ENCODE data around the gene GGT6.
"Not testable (repeated sequence)": the region's sequence is repeated elsewhere in the genome, so short reads cannot be mapped to it uniquely, and the experiment has no call there.

GGT6 gene

DNA sequence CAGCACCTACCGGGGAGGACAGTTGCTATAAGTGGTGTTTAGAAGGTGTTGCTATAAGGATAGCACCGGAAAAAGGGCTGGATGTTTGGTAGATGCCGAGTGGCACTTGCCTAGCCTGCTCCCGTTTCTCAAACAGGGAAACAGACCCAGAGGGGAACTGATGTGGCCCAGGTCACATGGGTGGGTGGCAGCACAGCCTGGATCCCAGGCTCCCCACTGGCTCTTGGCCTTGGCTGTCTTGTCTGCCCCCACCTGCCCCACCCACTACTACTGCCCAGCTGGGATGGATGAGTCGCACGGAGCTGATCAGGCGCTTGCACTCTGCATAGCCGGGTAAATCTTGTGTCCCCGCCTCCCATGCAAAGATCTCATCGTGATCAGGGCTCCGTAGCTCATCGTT, 31.2 kb upstream of the GGT6 start:
- no peak for DNase-seq (ENCODE audit: low read depth)
- no peak overlapping the region for H3K4me3 ChIP-seq (ENCODE audit: low read length)
- TF ChIP-seq, protein P1, sequence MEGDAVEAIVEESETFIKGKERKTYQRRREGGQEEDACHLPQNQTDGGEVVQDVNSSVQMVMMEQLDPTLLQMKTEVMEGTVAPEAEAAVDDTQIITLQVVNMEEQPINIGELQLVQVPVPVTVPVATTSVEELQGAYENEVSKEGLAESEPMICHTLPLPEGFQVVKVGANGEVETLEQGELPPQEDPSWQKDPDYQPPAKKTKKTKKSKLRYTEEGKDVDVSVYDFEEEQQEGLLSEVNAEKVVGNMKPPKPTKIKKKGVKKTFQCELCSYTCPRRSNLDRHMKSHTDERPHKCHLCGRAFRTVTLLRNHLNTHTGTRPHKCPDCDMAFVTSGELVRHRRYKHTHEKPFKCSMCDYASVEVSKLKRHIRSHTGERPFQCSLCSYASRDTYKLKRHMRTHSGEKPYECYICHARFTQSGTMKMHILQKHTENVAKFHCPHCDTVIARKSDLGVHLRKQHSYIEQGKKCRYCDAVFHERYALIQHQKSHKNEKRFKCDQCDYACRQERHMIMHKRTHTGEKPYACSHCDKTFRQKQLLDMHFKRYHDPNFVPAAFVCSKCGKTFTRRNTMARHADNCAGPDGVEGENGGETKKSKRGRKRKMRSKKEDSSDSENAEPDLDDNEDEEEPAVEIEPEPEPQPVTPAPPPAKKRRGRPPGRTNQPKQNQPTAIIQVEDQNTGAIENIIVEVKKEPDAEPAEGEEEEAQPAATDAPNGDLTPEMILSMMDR (conservative IDR thresholded peaks at IDR 0.05; ENCODE audit: low read depth, low read length), result no peak

DNA sequence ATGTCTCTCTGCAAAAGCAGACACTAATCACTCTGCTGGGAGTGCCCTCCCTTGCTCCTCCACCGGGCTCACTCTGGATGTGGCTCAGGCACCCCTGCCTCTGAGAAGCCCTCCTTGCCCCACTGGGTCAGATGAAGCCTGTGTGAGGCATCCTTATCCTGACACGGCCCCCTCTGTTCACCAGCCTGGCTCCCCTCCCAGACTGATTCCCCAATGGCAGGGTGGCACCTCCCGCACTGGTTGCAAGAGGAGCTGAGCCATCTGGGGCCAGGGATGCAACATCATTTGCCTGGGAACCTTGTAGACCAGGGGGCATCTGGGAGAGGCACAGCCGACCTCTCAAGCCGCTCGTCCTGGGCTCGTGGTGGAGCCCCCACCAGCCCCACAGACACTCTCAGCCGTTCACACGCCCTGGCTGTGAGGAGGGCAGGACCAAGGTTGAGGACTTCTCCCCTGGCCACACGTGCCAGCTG, 30.6 kb upstream of the GGT6 start:
- TF ChIP-seq, protein P1 (conservative IDR thresholded peaks at IDR 0.05; ENCODE audit: low read depth, low read length), result no peak
- H3K4me3 ChIP-seq (ENCODE audit: low read length), result no peak overlapping the region
- DNase-seq (ENCODE audit: low read depth), result no peak

DNA sequence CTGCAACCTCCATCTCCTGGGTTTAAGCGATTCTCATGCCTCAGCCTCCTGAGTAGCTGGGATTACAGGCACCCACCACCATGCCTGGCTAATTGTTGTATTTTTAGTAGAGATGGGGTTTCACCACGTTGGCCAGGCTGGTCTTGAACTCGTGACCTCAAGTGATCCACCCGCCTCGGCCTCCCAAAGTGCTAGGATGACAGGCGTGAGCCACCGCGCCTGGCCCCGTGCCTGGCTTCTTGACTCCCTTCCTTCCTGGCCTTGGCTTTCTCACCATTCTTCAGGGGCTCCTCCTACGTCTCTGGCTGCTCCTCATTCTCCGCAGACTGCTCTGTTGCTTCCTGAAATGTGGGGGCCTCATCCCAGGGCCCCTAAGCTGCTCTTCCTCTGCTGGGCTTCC, 29.7 kb upstream of the GGT6 start:
- not testable (repeated sequence) for H3K4me3 ChIP-seq (ENCODE audit: low read length); DNase-seq (ENCODE audit: low read depth)

DNA sequence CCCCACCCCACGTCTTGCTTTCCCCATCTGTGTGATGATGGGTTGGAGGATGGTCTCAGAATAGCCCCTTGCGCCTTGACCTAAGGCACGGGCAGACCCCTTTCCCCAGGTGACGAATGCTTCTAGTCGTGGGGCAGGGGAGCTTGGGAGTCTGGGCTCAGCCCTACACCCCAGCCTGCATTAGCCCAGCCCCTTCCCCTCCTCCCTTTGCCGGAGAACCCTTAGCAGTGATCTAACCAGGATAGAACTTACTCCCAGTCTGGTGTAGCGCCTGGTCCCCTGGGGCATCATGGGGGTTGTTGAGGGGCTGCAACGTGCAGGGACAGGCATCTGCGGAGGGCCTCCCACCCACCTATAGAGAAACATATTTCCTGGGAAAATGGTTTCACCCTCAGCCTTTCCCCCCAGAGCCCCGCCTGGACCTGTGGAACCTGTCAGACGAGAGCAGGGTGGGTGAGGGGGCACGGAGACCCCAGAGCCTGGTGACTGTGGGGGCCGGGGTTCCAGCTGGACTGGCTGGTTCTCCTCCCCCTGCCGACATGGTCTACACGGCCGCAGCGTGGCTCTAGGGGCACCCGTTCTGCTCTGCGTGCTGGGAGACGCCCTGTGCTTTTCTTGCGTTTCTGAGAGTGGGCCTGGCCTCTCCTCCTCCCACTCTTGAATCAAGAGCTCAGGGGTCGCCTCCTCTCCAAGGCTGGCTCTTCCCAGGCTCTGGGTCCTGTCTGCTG, 28.7 kb upstream of the GGT6 start:
- no peak for DNase-seq (ENCODE audit: low read depth)
- no peak overlapping the region for H3K4me3 ChIP-seq (ENCODE audit: low read length)
- TF ChIP-seq, protein P1 (conservative IDR thresholded peaks at IDR 0.05; ENCODE audit: low read depth, low read length), result no peak

DNA sequence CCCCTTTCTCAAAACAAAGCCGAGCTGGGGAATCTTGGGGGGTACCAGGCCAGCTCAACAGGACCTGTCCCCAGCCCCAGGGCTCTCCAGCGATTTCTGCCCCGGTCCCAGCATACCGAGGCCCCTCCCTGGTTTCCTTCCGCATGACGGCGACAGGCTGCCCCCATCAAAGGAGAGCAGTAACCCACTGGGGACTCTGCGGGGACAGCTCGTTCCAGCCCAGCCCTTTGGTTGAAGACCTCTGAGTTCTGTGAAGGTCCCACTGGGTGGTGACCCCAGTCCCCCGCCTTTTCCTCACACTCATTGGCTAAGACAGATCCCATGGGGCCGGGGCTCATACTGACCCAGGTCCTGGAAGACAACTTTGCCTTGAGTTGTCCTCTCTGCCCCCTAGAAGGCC, 28.0 kb upstream of the GGT6 start:
- TF ChIP-seq, protein P1 (conservative IDR thresholded peaks at IDR 0.05; ENCODE audit: low read depth, low read length), result no peak
- H3K4me3 ChIP-seq (ENCODE audit: low read length), result no peak overlapping the region
- no peak for DNase-seq (ENCODE audit: low read depth)

DNA sequence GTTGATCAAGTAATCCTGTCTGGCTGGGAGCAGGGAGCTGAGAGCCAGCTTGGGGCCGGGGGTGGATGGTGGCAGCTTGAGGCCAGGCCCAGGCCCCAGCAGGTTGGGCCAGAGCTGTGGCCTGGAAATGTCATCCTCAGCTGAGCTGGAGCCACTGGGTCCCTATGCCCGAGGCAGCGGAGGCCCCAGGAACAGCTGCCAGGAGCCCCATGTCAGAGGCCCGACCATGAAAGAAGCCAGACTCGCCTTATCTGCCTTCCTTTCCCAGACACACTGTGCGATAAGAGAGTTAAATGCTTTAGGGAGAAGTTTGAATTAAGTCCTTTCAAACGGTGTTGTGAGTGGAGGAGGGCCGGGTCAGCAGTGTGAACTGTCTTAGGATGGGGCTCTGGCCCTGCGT, 27.4 kb upstream of the GGT6 start:
- no peak overlapping the region for H3K4me3 ChIP-seq (ENCODE audit: low read length)
- TF ChIP-seq, protein P1 (conservative IDR thresholded peaks at IDR 0.05; ENCODE audit: low read depth, low read length), result no peak
- DNase-seq (ENCODE audit: low read depth), result no peak

DNA sequence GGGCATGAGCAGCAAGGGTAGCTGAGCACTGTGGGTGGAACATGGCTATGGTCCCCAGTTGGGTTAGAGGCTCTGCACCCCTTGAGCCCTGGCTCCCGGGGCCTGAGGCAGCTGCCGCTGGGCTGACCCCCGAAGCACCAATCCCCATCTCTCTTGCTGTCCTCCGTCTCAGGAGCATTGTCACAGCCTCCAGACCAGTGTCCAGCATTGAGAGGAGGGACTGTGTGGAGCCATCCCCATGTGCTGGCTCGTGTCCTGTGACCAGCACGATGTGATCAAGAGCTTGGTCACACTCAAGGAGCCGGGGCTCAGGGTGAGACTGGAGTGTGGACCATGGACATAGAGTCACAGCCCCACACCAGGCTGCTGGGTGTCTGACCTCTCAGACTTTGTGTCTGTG, 26.8 kb upstream of the GGT6 start:
- no peak overlapping the region for H3K4me3 ChIP-seq (ENCODE audit: low read length)
- DNase-seq (ENCODE audit: low read depth), result no peak
- TF ChIP-seq, protein P1 (conservative IDR thresholded peaks at IDR 0.05; ENCODE audit: low read depth, low read length), result no peak

All from retinal pigment epithelial cell (primary cell).